ENCODE measurements around the gene ADORA3.

ADORA3 gene

GRCh38 chr1:111470596-111470995 lies 32.8 kb downstream of the ADORA3 start:
- no peak for DNase-seq (ENCODE audit: low read depth)
- H3K4me3 ChIP-seq (ENCODE audit: control insufficient read depth, low read depth, low read length): no peak overlapping the region
- no peak for TF ChIP-seq CTCF (conservative IDR thresholded peaks at IDR 0.05; ENCODE audit: control insufficient read depth, insufficient read depth, low read depth, low read length)

DNA sequence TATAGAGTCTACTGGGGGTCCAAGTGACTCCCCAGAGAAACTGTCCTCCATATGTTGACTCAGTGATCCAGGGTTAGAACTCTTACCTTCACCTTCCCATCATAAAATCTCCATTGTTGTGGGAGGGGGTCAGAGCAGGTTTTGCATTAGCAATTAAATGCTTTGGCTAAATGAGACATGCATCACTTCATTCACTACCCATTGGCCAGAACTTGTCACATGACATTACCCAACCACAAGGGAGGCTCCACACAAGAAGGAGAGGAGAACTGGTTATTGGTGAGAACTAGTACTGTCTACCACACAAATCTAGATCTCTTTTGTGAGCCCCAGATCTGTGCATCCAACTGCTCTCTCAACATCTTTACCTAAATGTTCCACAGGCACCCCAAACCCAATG lies 33.9 kb downstream of the ADORA3 start:
- no peak for TF ChIP-seq CTCF (conservative IDR thresholded peaks at IDR 0.05; ENCODE audit: control insufficient read depth, insufficient read depth, low read depth, low read length)
- H3K4me3 ChIP-seq (ENCODE audit: control insufficient read depth, low read depth, low read length): no peak overlapping the region
- DNase-seq (ENCODE audit: low read depth): no peak

DNA sequence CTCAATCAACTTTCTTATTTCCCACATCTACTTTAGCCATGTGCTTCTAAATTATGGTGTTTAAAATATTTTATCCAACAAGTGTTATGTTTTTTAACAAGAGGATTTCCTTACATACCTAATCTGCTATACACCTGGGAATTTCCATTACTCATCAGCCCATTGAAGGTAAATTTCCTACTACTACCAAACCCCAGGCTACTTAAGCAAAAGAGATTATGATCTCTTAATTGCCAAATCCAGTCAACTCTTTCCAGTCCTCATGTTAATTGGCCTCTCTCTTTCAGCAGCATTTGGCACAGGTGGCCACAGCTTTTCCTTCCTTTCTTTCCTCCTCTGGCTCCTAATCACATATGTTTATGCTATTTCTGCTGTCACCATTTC lies 34.7 kb downstream of the ADORA3 start:
- no peak for DNase-seq (ENCODE audit: low read depth)
- H3K4me3 ChIP-seq (ENCODE audit: control insufficient read depth, low read depth, low read length): no peak overlapping the region
- TF ChIP-seq CTCF (conservative IDR thresholded peaks at IDR 0.05; ENCODE audit: control insufficient read depth, insufficient read depth, low read depth, low read length): no peak

- H3K4me3 ChIP-seq (ENCODE audit: control insufficient read depth, low read depth, low read length): no peak overlapping the region
- TF ChIP-seq CTCF (conservative IDR thresholded peaks at IDR 0.05; ENCODE audit: control insufficient read depth, insufficient read depth, low read depth, low read length): no peak
- DNase-seq (ENCODE audit: low read depth): no peak
Observed at GRCh38 chr1:111467865-111468716, 35.3 kb downstream of the ADORA3 start.

- DNase-seq (ENCODE audit: low read depth): no peak
- H3K4me3 ChIP-seq (ENCODE audit: control insufficient read depth, low read depth, low read length): no peak overlapping the region
- no peak for TF ChIP-seq CTCF (conservative IDR thresholded peaks at IDR 0.05; ENCODE audit: control insufficient read depth, insufficient read depth, low read depth, low read length)
Observed at GRCh38 chr1:111466480-111466879, 37.0 kb downstream of the ADORA3 start.

DNA sequence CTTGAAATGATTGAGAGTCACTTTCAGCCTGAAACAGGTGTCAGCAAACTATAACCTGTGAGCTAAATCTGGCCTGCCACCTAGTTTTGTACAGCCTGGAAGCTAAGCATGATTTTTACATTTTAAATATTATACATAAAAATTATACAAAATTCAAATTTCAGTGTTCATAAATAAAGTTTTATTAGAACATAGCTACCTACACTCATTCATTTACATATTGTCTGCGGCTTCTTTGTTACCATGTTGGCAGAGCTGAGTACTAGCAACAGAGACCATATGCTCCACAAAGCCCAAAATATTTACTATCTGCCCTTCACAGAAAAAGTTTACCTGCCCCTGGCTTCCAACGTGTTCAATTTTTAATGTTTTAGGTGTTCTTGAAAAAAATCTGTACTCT lies 37.7 kb downstream of the ADORA3 start:
- DNase-seq (ENCODE audit: low read depth): no peak
- no peak for TF ChIP-seq CTCF (conservative IDR thresholded peaks at IDR 0.05; ENCODE audit: control insufficient read depth, insufficient read depth, low read depth, low read length)
- H3K4me3 ChIP-seq (ENCODE audit: control insufficient read depth, low read depth, low read length): no peak overlapping the region
